Measurements from ENCODE around the gene SDC4.

Gene SDC4

DNA sequence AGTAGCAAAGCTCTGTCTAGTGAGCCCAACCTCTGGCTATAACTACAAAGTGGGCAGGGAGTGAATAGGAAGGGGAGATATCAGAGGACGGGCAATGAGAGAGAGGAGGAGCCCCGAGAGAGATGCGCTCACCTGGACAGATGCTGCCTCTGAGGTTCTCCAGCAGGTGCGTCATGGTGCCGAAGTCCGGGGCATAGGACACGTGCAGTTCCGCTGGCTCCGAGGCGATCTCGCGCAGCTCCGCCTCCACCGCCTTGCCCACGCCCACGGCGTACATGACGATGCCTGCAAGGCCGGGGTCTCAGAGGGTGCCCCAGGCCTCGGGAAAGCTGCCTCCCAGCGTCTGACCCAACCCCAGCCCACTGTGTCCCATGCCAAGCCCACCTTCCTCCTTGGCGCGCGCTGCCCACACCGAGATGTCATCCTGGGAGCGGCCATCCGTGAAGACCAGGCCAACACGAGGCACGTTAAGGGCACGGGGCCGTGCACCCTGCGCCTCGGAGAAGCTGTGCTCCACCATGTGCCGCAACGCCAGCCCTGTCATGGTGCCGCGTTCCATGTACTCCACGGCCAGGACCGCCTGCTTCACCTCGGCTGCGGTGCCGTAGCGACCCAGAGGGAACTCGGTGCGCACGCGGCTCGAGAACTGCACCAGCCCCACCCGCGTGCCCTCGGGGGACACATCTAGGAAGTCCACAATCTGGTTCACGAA, 50.3 kb downstream of the SDC4 start:
- DNase-seq (ENCODE audit: low read depth) = no peak

DNA sequence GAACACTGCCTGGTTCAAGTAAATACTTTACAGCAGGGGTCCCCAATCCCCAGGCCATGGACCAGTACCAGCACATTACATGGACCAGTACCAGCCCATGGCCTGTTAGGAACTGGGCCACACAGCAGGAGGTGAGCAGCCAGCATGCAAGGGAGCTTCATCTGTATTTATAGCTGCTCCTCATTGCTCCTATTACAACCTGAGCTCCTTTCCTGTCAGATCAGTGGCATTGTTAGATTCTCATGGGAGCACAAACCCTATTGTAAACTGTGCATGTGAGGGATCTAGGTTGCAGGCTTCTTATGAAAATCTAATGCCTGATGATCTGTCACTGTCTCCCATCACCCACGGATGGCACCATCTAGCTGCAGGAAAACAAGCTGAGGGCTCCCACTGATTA, 53.6 kb downstream of the SDC4 start:
- DNase-seq (ENCODE audit: low read depth) = no peak

DNA sequence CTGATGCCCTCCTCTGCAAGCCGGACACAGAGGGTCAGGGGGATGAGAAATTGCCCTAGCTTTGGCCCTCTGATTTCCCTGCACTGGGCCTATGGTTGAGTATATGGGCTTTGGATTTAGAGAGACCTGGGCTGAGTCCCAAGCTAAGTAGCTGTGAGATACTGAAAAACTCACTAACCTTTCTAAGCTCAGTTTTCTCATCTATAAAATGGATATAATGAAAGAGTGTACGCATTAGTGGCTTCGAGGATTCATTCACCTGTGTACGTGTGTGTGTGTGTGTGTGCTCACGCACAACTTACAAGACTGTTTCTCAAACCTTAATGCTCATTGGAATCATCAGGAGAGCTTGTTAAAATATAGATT, 54.2 kb downstream of the SDC4 start:
- DNase-seq (ENCODE audit: low read depth) = no peak

- DNase-seq (ENCODE audit: low read depth) = peak; percentile 64
Measured at GRCh38 chr20:45293041-45294002, 54.9 kb downstream of the SDC4 start.

DNA sequence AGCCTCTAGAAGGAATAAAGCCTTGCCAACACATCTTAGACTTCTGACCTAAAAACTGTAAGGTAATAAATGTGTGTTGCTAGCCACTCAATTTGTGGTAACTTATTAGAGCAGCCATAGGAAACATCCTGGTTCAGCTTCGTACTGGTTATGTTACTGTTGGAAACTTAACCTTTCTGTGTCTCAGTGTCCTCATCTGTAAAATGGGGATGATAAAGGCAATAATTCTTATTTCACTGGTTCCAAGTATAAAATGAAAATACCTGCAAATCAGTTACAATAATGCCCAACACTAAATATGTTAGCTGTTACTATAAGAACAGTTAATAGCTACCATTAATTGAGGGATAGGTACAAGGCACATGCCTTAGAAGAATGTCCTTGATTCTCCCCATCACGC, 55.9 kb downstream of the SDC4 start:
- no peak for DNase-seq (ENCODE audit: low read depth)

- no peak for DNase-seq (ENCODE audit: low read depth)
Measured at GRCh38 chr20:45291526-45291925, 56.7 kb downstream of the SDC4 start.

DNA sequence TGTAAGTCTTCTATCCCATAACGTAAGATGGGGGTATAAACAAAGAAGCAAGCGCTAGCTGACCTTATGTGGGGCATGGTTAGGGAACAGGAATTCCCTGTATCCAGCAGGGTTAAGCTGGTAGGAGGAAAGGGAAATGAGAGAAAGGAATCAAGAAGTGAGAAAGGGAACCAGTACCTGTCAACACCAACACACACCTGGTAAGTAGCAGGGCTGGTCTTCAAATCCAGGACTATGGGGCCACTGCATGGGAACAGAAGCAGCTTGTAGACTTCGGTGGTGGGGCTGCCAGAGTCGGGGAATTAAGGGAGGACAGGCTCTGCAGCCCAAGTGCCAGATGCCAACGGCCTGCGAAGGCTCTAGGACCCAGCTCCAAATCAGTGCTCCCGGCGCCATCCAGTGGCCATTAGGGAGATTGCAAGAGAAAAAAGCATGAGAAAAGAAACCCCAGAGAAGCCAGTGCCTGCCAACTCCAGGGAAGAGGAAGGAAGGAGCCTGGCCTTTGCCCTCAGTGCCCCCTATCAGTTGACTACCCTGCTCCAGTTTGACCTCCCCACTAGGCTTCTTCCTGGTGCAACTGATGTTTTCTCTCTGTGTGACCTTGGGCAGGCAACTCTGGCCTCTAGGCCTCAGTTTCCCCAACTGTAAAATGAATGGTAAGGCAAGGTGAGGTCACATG, 57.4 kb downstream of the SDC4 start:
- peak; percentile 26 for DNase-seq (ENCODE audit: low read depth)

DNA sequence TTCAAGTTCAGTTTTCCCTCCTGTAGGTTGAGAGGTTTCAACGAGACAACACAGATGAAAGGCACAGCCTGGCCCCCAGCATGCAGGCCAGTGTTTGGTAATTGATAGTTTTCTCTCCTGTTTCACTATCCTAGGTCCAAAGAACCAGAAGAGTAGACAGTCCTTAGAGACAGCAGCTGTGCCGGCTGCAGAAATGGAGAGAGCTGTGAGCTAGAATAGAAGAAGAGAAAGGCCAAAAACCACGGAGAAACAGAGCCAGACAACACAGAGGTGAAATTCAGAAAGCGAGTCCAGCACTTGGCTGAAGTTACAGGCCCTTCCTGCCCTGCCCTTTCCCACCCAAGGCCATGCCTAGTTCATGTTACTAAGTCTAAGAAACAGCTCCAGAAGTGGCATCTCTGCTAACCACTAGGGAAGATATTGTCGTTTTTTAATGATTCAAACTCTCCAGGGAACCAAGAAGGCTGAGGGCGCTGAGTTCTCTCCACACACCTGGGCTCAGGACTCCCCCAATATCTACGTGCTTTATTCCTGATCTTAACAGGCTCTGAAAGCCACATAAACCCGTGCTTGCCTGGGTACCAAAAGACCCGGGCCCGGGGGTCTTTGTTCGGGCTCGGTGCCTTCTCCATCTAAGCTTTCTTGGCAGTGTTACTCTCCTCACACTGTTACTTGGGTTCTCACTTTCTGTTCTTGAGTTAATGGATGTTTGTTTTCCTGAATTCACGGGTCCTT, 58.1 kb downstream of the SDC4 start:
- no peak for DNase-seq (ENCODE audit: low read depth)

GRCh38 chr20:45288860-45289259, 59.4 kb downstream of the SDC4 start:
- DNase-seq (ENCODE audit: low read depth) = no peak

DNA sequence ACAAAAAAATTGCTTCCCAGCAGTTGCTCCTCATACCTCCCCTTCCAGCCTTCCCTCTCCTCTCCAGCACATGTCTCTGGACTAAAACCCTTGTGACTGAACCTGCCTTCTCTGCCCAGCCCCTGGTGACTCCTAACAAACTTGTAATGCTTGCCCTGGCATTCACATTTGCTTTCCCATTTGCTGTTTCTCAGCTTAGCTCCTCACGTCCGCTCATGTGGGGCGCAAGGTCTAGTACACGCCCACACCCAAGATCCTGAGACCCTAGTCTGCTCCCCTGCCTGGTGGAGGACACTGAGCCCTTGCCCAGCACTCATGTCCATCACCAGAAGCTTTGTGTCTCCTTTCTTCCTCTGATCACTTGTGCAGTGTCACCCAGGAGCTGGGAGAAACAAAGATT, 59.8 kb downstream of the SDC4 start:
- no peak for DNase-seq (ENCODE audit: low read depth)

DNA sequence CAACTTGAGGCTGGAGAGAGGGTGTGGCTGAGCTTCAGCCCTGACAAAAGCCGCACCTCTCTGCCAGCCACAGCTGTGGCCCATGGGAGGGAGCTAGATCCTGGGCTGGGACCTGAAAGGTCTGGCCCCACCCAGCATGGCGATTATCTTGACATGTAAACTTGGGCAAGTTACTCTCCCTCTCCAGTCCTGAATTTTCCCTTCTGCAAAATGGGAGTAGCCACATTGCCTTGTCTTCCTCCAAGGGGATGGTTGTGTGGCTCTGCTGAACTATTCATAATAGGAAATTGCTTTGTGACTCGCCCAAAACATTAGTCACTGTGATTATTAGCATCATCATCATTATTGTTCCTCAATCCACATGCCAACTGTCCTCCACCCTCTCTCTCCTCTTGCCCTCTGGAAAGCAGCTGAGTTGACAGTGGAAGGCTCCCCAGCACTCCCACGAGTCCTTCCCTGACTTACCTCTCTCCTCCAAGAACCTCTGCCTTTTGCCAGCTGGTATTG, 64.6 kb downstream of the SDC4 start:
- DNase-seq (ENCODE audit: low read depth) = no peak

DNA sequence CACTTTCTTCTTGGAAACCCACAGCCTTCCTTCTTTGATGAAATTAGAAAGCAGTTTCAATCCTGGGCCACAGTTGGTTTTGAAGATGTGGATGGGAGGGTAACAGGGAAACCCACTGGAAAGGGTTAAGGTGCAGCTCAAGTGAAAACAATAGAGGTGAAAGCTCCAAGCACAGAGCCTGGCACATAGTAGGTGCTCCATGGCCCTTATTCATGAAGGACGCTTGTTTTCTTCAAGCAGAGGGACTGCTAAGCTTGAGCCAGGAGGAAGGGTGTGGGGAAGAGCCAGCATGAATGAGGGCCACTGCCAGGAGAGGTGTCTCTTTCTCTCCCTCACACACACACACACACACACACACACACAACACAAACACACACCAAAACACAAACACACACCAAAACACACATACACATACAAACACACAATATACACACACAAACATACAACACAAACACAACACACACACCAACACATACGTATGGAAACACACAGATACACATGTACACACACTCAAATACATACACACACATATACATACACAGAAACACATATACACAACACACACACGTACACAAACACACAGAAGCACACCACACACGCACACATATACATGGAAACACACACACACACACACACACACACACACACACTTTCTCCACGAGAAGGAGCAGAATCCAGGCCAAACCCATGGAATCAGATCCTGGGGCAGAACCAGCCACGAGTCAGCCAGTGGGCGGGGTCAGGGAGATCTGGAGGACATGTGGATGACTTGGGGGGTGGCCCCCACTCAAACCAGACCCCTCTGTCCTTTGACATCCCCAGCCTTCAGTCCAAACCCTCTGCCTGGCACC, 65.3 kb downstream of the SDC4 start:
- no peak for DNase-seq (ENCODE audit: low read depth)

DNA sequence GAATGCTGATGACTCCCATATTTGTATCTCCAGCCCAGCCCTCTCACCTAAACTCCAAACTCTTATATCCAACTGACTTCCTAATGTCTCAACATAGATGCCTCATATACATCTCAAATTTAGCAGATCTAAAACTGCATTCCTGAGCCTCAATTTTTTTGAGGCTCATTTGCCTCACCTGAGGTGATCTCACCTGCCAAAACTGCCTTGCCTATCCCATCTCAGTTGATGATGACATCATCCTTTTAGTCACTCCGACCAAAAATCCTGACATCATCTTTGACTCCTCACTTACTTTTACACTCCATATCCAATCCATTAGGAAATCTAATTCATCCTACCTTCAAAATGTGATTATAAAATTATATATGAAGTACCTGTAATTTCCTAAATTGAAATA, 68.2 kb downstream of the SDC4 start:
- no peak for DNase-seq (ENCODE audit: low read depth)

DNA sequence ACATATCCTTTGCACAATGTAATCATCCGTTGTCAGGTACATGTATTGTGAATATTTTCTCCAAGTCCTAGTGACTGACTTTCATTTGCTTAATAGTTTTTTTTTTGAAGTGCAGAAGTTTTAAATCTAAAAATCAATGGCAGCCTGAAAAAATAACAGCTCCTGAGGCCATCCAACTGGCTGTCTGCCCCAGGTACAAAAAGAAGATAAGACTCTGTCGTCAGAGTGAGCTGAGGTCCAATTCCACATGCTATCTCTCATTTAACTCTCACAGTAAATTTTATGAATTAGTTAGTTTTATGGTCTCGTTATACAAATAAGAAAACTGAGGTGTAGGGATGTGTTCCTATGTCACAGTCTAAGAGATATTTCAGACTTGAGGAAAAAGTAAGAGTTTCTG, 72.9 kb downstream of the SDC4 start:
- DNase-seq (ENCODE audit: low read depth) = no peak
